ENCODE data around the gene ATAD3C. TPM values are rescaled to one million over a fixed set of nuclear protein-coding genes. Genes with fewer than 3 reads are reported as not detected.

Gene ATAD3C
- polyA plus RNA-seq, 1 of the 3 experiments (the other 2 are of a cell fraction), result 0.38 TPM

DNA sequence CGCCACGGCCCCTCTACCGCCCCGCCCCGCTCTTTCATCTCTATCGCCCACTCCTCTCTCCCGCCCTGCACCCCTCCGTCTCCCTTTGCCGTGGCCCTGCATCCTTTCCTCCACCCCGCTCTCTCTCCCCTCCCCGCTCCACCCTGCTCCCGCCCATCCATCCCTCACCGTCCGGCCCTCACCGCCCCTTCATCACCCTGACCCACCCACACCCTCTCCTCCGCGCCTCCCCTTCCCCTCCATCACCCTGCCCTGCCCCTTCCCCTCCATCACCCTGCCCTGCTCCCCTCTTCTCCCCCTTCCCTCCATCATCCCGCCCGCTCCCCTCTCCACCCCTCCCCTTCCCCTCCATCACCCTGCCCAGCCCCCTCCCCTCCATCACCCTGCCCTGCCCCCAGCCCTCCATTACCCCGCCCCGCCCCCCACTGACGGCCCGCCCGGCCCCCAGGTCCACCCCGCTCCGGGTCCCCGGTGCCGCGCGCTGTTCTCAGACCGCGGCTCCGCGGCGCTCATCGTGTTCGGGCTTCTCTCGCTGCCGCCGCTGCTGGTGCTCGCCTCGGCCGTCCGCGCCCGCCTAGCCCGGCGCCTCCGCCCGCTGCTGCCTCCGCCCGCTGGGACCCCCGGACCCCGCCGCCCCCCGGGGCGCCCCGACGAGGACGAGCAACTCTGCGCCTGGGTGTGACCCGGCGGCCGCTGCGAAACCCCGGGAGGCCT lies 22.2 kb upstream of the ATAD3C start:
- Histone ChIP-seq H3K27me3 (ENCODE audit: insufficient read depth) (no peaks in the 10 kb centered on the region), H3K9me3 (no peaks in the 10 kb centered on the region), H2AFZ (ENCODE audit: low read depth) (no peak overlapping the region), H3K9ac (peak overlapping the region; percentile 31; the same call in 1 of the 2 replicates), H3K27ac (ENCODE audit: low read depth in 2 of 2, low read length in 1 of 2) (peak overlapping the region in 1 of 2 experiments; percentile 23; a peak in 1 of 4 replicates), H3K36me3 (replicated peaks in 1 of 2; ENCODE audit: control insufficient read depth in 1 of 2, insufficient read depth in 2 of 2, low read length in 1 of 2) (no peaks in the 10 kb centered on the region), H3K4me3 (ENCODE audit: low read depth in 2 of 2, low read length in 1 of 2) (peak overlapping the region; percentile 48; a peak in 2 of 4 replicates), H4K20me1 (ENCODE audit: insufficient read depth) (no peaks in the 10 kb centered on the region), H3F3A (replicated peaks; ENCODE audit: insufficient read depth) (peaks cover 3% of the 10 kb centered on the region), H3K9me2 (no peaks in the 10 kb centered on the region), H3K79me2 (ENCODE audit: insufficient read depth) (no peaks in the 10 kb centered on the region), H3K4me1 (ENCODE audit: control insufficient read depth in 1 of 2, insufficient read depth in 2 of 2, low read depth in 1 of 2, low read length in 1 of 2) (peaks cover 0 to 12% of the 10 kb centered on the region in 2 experiments; a peak in 2 of 4 replicates), H3K4me2 (no peak overlapping the region; the same call in 1 of the 2 replicates)
- TF ChIP-seq, protein P1, sequence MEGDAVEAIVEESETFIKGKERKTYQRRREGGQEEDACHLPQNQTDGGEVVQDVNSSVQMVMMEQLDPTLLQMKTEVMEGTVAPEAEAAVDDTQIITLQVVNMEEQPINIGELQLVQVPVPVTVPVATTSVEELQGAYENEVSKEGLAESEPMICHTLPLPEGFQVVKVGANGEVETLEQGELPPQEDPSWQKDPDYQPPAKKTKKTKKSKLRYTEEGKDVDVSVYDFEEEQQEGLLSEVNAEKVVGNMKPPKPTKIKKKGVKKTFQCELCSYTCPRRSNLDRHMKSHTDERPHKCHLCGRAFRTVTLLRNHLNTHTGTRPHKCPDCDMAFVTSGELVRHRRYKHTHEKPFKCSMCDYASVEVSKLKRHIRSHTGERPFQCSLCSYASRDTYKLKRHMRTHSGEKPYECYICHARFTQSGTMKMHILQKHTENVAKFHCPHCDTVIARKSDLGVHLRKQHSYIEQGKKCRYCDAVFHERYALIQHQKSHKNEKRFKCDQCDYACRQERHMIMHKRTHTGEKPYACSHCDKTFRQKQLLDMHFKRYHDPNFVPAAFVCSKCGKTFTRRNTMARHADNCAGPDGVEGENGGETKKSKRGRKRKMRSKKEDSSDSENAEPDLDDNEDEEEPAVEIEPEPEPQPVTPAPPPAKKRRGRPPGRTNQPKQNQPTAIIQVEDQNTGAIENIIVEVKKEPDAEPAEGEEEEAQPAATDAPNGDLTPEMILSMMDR (IDR thresholded peaks at IDR 0.05), result no peak
- no peak for TF ChIP-seq EP300 (IDR thresholded peaks at IDR 0.05; ENCODE audit: borderline replicate concordance in 1 of 2, low read depth in 1 of 2, low read length in 1 of 2)
- no peak for TF ChIP-seq FOXJ3 (CRISPR knock-in tag; IDR thresholded peaks at IDR 0.05)
- no peak for TF ChIP-seq GATA2 (CRISPR knock-in tag; IDR thresholded peaks at IDR 0.05)
- no peak for TF ChIP-seq EZH2phosphoT487 (IDR thresholded peaks at IDR 0.05; ENCODE audit: borderline replicate concordance, low read depth)
- no peak for TF ChIP-seq FOXM1 (IDR thresholded peaks at IDR 0.05; ENCODE audit: low read depth)
- TF ChIP-seq, protein P2, sequence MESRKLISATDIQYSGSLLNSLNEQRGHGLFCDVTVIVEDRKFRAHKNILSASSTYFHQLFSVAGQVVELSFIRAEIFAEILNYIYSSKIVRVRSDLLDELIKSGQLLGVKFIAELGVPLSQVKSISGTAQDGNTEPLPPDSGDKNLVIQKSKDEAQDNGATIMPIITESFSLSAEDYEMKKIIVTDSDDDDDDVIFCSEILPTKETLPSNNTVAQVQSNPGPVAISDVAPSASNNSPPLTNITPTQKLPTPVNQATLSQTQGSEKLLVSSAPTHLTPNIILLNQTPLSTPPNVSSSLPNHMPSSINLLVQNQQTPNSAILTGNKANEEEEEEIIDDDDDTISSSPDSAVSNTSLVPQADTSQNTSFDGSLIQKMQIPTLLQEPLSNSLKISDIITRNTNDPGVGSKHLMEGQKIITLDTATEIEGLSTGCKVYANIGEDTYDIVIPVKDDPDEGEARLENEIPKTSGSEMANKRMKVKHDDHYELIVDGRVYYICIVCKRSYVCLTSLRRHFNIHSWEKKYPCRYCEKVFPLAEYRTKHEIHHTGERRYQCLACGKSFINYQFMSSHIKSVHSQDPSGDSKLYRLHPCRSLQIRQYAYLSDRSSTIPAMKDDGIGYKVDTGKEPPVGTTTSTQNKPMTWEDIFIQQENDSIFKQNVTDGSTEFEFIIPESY (IDR thresholded peaks at IDR 0.05; ENCODE audit: borderline replicate concordance, low read depth), result no peak
- TF ChIP-seq ELF1 (IDR thresholded peaks at IDR 0.05), result no peak
- TF ChIP-seq, protein P3, sequence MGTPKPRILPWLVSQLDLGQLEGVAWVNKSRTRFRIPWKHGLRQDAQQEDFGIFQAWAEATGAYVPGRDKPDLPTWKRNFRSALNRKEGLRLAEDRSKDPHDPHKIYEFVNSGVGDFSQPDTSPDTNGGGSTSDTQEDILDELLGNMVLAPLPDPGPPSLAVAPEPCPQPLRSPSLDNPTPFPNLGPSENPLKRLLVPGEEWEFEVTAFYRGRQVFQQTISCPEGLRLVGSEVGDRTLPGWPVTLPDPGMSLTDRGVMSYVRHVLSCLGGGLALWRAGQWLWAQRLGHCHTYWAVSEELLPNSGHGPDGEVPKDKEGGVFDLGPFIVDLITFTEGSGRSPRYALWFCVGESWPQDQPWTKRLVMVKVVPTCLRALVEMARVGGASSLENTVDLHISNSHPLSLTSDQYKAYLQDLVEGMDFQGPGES (IDR thresholded peaks at IDR 0.05; ENCODE audit: low read depth, low read length), result no peak
- TF ChIP-seq JUND (IDR thresholded peaks at IDR 0.05), result no peak
- no peak for TF ChIP-seq RFX5 (IDR thresholded peaks at IDR 0.05; ENCODE audit: low read length)
- TF ChIP-seq SMC3 (IDR thresholded peaks at IDR 0.05; ENCODE audit: low read depth, low read length), result no peak
- no peak for TF ChIP-seq GABPA (IDR thresholded peaks at IDR 0.05; ENCODE audit: low read depth)
- no peak for TF ChIP-seq NFIC (IDR thresholded peaks at IDR 0.05; ENCODE audit: borderline replicate concordance)
- TF ChIP-seq, protein P4, sequence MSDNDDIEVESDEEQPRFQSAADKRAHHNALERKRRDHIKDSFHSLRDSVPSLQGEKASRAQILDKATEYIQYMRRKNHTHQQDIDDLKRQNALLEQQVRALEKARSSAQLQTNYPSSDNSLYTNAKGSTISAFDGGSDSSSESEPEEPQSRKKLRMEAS (IDR thresholded peaks at IDR 0.05; ENCODE audit: low read depth), result no peak
- no peak for TF ChIP-seq MEF2A (IDR thresholded peaks at IDR 0.05; ENCODE audit: borderline replicate concordance, low read depth)
- TF ChIP-seq POLR2AphosphoS5 (IDR thresholded peaks at IDR 0.05; ENCODE audit: low read depth, low read length), result no peak
- POLR2A ChIA-PET, result no interaction called here
- DNase-seq, result peak; percentile 89
- CTCF ChIA-PET, result no interaction called here
- WGBS (ENCODE audit: low lambda C conversion rate), result 37% methylated on average over 47 of the region's 66 CpGs

Measured in SK-N-SH (cell line).